ENCODE results near the gene SYNE1.

DNA sequence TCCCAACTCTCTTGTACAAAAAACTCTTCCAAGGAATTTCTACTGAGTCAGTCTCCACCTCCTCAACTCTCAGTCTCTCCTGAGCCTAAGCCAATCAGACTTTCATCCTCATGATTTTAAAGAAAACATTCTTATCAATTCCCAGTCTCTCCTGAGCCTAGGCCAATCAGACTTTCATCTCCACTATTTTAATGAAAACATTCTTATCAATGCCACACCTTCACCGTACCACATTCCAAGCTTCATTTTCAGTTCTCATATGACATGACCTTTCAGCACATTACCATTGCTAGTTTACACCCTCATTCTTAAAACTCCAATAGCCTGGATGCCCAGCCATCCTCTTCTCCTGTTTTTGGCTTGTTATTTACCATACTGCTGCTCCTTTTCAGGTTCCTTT is 42.5 kb downstream of the SYNE1 start:
- TF ChIP-seq CTCF (IDR thresholded peaks at IDR 0.05) (no peak), CBFB (CRISPR knock-in tag; IDR thresholded peaks at IDR 0.05; ENCODE audit: low read depth) (no peak), ETV6 (CRISPR knock-in tag; IDR thresholded peaks at IDR 0.05) (no peak), ZNF121 (CRISPR knock-in tag; IDR thresholded peaks at IDR 0.05) (no peak), ELF4 (CRISPR knock-in tag; IDR thresholded peaks at IDR 0.05; ENCODE audit: low read depth) (no peak), CREB1 (CRISPR knock-in tag; IDR thresholded peaks at IDR 0.05) (no peak), USF1 (CRISPR knock-in tag; IDR thresholded peaks at IDR 0.05) (no peak), MLX (CRISPR knock-in tag; IDR thresholded peaks at IDR 0.05) (no peak), SP1 (CRISPR knock-in tag; conservative IDR thresholded peaks at IDR 0.05) (no peak)
- TF ChIP-seq, protein P1, sequence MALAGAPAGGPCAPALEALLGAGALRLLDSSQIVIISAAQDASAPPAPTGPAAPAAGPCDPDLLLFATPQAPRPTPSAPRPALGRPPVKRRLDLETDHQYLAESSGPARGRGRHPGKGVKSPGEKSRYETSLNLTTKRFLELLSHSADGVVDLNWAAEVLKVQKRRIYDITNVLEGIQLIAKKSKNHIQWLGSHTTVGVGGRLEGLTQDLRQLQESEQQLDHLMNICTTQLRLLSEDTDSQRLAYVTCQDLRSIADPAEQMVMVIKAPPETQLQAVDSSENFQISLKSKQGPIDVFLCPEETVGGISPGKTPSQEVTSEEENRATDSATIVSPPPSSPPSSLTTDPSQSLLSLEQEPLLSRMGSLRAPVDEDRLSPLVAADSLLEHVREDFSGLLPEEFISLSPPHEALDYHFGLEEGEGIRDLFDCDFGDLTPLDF (CRISPR knock-in tag; IDR thresholded peaks at IDR 0.05), result no peak

All from WTC11 (cell line).